Measurements from ENCODE around the gene DIP2A.
"Not testable (repeated sequence)": the region's sequence is repeated elsewhere in the genome, so short reads cannot be mapped to it uniquely, and the experiment has no call there.

DIP2A gene

DNA sequence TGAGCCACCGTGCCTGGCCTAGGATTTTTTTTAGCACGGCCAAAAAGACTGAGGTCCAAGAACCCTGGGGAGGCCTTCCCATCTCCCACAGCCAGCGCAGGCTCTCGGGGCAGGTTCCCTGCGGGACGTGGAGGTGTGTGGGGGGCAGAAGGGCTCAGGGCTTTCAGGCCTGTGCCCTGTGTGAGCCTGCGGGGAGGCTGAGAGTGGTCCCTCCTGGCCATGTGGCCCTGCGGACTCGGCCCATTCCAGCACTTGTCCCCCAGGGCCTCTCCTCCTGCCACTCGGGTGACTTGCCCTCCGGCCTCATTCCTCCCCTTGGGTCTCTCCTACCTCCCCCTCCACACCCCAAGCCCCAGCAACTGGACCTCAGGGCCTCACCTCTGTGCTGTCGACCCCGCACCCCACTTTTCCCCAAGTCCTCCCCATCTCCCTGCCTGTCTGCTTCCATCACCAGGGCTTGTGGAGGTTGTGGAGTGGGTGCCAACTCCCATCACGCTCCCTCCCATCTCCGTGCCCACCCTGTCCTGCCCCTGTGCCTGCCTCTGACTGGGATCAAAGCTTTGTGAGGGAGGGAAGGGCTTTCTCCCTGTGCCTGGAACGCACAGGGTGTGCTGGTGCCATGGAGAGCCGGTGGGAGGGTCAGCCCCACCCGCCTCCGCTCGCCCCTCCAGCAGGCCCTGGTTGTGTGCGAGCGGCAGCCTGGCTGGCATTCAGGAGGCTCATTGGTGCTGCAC is 32.2 kb upstream of the DIP2A start:
- no peak for DNase-seq

DNA sequence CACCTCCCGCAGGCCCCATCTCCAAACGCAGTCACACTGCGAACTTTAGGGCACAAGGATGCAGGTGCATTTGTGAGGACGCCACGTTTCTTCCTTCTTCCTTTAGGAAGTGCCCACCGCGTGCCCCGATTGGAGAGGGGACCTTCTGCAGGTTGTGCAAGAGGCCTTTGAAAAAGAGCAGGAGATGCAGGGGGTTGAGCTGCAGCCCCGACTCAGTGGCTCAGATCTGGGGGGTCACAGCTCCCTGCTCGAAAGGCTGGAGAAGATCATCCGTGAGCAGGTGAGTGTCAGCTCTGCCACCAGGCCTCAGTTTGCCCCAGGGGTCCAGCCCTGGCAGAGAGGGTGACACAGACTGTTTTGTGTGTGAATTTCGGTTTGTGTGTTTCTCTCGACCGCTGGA is 31.2 kb upstream of the DIP2A start:
- no peak for DNase-seq

GRCh38 chr21:46428286-46428685 is 30.4 kb upstream of the DIP2A start:
- no peak for DNase-seq

GRCh38 chr21:46428987-46429710 is 29.5 kb upstream of the DIP2A start:
- no peak for DNase-seq

DNA sequence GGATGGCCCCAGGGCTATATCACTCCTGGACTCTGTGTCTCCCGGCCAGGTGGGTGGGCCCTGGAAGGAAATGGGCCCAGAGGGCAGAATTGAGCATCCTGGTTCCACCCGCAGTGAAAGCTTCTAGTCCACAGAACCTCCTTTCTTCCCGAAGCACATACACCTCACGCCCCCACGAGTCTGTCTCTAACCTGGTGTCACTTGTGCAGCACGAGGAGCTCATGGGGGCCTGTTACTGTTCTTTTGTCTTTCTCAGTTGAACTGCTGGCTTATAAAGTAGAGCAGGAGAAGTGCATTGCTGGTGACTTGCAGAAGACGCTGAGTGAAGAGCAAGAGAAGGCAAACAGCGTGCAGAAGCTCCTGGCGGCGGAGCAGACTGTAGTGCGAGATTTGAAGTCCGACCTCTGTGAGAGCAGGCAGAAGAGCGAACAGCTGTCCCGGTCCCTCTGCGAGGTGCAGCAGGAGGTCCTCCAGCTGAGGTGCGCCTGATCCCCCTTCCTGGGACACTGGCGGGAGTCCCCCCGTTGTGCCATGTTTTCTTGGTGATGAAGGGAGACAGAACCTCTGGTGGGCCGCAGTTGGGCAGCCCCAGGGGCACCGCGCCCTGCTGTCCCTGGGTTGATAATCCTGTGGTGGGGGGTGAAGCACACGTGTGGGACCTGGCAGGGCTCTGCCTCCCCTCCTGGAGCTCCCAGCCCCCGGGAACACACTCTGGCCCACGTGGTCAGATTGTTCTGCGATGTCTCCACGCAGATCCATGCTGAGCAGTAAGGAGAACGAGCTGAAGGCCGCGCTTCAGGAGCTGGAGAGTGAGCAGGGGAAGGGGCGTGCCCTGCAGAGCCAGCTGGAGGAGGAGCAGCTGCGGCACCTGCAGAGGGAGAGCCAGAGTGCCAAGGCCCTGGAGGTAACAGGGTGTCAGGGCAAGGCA is 28.7 kb upstream of the DIP2A start:
- no peak for DNase-seq

GRCh38 chr21:46431448-46431847 is 27.2 kb upstream of the DIP2A start:
- DNase-seq: no peak

DNA sequence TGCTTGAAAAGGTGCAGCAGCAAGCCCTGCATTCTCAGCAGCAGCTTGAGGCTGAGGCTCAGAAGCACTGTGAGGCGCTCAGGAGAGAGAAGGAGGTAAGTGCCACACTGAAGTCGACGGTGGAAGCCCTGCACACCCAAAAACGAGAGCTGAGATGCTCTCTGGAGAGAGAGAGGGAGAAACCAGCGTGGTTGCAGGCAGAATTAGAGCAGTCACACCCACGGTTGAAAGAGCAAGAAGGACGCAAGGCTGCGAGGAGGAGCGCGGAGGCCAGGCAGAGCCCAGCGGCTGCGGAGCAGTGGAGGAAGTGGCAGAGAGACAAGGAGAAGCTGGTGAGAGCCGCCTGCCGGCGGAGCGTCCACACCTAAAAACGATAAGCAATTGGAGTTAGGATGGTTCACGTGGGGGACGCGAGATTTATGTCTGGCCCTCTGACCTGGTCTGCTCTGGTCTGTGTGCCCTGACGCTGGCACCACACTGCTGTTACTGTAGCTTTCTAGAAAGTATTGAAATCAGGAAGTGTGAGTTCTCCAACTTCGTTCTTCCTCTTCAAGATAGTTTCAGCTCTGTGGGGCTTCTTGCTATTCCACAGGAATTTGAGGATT is 26.7 kb upstream of the DIP2A start:
- no peak for DNase-seq

DNA sequence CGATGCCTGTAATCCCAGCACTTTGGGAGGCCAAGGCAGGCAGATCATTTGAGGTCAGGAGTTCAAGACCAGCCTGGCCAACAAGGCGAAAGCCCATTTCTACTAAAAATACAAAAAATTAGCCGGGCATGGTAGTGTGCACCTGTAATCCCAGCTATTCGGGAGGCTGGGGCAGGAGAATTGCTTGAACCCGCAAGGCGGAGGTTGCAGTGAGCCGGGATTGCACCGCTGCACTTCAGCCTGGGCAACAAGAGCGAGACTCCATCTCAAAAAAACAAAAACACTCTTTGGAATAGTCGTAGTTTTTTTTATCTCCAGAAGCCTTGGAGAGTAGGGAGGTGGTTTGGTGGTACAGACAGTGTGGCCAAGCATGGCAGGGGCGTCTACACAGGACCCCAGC is 25.6 kb upstream of the DIP2A start:
- not testable (repeated sequence) for DNase-seq

GRCh38 chr21:46434322-46434958 is 24.3 kb upstream of the DIP2A start:
- DNase-seq: no peak

GRCh38 chr21:46435786-46436227 is 22.9 kb upstream of the DIP2A start:
- DNase-seq: no peak

DNA sequence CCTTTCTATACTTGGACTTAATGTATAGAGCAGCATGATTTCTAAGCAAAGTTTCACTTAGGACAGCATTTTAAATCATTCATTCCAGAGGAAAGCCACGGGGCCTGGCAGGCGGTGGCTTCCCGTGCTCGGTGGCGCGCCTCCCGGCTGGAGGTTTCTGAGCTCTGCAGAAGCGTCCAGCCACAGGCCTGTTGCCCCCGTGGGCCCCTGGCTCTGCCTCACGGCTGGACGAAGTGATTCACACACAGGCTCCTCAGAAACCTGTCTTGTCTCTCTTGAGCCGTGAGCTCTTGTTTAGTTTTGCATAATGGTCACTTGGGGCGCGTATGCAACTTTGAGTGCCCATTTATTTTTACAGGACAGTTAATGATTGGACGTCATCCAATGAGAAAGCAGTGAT is 22.1 kb upstream of the DIP2A start:
- DNase-seq: no peak

DNA sequence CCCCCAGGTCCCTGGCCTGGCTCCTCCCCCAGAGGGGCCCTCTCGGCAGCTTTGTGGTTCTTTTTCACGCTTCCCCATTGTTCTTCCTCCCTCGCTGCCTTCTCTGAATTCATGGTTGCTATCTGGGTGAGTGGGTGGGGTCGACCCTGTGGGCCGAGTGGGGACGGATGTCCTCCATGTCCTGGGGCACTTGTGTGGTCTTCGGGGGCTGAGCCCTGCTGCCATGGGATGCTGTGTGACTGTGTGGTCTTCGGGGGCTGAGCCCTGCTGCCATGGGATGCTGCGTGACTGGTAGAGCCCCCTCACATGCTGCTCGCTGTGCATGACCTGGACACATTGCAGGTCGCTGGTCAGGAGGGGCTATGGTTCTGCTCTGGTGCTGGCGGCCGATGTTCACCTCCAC is 21.6 kb upstream of the DIP2A start:
- DNase-seq: no peak

DNA sequence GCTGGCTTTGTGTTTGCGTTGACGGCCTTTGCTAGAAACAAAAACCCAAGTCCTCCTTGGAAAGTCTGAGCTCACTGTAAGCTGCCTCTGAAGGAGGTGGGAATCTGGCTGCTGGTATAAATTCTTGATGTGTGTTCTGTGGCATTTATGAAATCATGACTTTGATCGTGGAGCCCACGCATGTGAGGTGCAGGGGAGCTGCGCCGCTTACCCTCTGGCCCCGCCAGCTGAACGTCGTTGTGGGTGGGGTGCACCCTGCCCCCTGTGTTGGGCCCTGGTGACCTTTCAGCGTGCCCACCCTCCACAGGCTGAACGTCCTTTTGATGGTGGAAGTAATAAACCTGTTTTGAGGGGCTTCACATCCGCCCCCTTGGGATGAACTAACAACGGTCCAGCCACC is 21.2 kb upstream of the DIP2A start:
- no peak for DNase-seq

- DNase-seq: no peak
Measured at GRCh38 chr21:46438241-46438640, 20.4 kb upstream of the DIP2A start.

DNA sequence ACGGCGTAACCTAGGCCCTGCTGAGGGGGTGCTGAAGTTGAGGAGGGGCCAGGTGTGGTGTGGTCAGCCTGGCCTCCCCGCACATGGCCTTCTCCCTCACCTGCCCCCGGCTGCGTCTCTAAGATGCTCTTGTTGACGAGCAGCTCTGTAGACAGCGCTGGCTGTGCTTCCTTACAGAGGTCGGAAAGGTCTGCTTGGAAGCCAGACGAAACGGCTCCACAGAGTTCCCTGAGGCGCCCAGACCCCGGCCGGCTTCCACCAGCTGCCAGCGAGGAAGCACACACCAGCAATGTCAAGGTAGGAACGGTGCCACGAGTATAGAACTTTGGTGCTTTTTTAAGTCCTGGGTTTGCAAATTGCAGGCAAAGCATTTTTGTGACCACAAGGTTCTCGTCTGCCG is 18.8 kb upstream of the DIP2A start:
- no peak for DNase-seq

GRCh38 chr21:46441331-46441730 is 17.4 kb upstream of the DIP2A start:
- DNase-seq: no peak

GRCh38 chr21:46441961-46442498 is 16.7 kb upstream of the DIP2A start:
- DNase-seq: no peak

GRCh38 chr21:46442938-46443337 is 15.8 kb upstream of the DIP2A start:
- no peak for DNase-seq

- no peak for DNase-seq
Measured at GRCh38 chr21:46443910-46444309, 14.8 kb upstream of the DIP2A start.

GRCh38 chr21:46448108-46448507 is 10.6 kb upstream of the DIP2A start:
- DNase-seq: no peak

- DNase-seq: not testable (repeated sequence)
Measured at GRCh38 chr21:46448855-46449254, 9.8 kb upstream of the DIP2A start.

DNA sequence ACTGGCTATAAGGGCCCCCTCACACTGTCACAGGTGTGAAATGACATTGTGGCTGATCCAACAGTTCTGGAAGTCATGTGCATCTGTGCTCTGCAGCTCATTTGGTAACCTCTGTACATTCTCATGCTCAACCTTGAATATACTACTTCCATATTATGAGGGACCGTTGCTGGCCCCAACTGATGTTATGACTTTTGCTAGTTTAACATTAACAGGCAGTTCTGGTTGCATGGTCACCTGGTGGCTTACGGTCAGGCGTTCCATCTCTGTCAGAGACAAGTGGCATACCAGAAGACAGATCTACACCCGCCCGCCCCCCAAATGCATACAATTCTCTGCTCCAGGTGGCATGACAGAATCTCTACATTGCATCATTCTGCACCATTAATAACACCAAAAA is 6.0 kb upstream of the DIP2A start:
- DNase-seq: no peak

All from NCI-H69 (cell line).